HepG2 (cell line): ENCODE data around the gene ANKS4B. TPM values are rescaled to one million over a fixed set of nuclear protein-coding genes. Genes with fewer than 3 reads are reported as not detected.
A peak's percentile ranks its signal among the peaks of the same experiment; 100 is the strongest.

Experiments used
- CHD4 ChIP-seq: fragments of 200-600 bp; sonication (generic); IDR thresholded peaks from 2 replicates; pipeline ENCODE4 v1.7.0; 2017; ENCODE audit warnings: mild to moderate bottlenecking, low read length, borderline replicate concordance
- KMT2B ChIP-seq: IDR thresholded peaks from 2 replicates; pipeline ENCODE4 v1.6.1; 2016; ENCODE audit warnings: missing genetic modification reagents, missing compliant biosample characterization
- ONECUT2 ChIP-seq: sonication (generic); formaldehyde crosslinking; IDR thresholded peaks from 2 replicates; pipeline ENCODE4 v1.4.0; 2020; ENCODE audit warnings: missing genetic modification reagents
- PRMT3 ChIP-seq: sonication (generic); formaldehyde crosslinking; IDR thresholded peaks from 2 replicates; pipeline ENCODE4 v1.8.1; 2022; ENCODE audit warnings: low read depth, mild to moderate bottlenecking, moderate library complexity, missing genetic modification reagents, borderline replicate concordance
- SMAD1 ChIP-seq: sonication (generic); formaldehyde crosslinking; IDR thresholded peaks from 2 replicates; pipeline ENCODE4 v1.4.0; 2020; ENCODE audit warnings: missing genetic modification reagents, low read depth, mild to moderate bottlenecking, borderline replicate concordance
- SP2 ChIP-seq: sonication (generic); formaldehyde crosslinking; IDR thresholded peaks from 2 replicates; pipeline ENCODE4 v1.5.1; 2020; ENCODE audit warnings: mild to moderate bottlenecking, missing genetic modification reagents
- STAT5B ChIP-seq: sonication (generic); formaldehyde crosslinking; IDR thresholded peaks from 2 replicates; pipeline ENCODE4 v1.4.0; 2020; ENCODE audit warnings: missing genetic modification reagents
- SUZ12 ChIP-seq: fragments of 150-350 bp; IDR thresholded peaks from 2 replicates; pipeline ENCODE4 v1.6.1; 2014; ENCODE audit warnings: low read depth, low read length
- ZNF101 ChIP-seq: sonication (generic); formaldehyde crosslinking; IDR thresholded peaks from 2 replicates; pipeline ENCODE4 v1.4.0; 2020; ENCODE audit warnings: mild to moderate bottlenecking, low read depth, missing genetic modification reagents, borderline replicate concordance
- ZNF121 ChIP-seq: sonication (generic); formaldehyde crosslinking; IDR thresholded peaks from 2 replicates; pipeline ENCODE4 v1.5.0; 2020; ENCODE audit warnings: mild to moderate bottlenecking, missing genetic modification reagents
- ZNF230 ChIP-seq: sonication (generic); formaldehyde crosslinking; IDR thresholded peaks from 2 replicates; pipeline ENCODE4 v1.4.0; 2020; ENCODE audit warnings: mild to moderate bottlenecking, missing genetic modification reagents
- ZNF367 ChIP-seq: sonication (generic); formaldehyde crosslinking; IDR thresholded peaks from 2 replicates; pipeline ENCODE4 v1.4.0; 2020; ENCODE audit warnings: missing genetic modification reagents, borderline replicate concordance
- ZNF660 ChIP-seq: sonication (generic); formaldehyde crosslinking; IDR thresholded peaks from 2 replicates; pipeline ENCODE4 v1.5.1; 2020; ENCODE audit warnings: mild to moderate bottlenecking, low read depth, missing genetic modification reagents, borderline replicate concordance
- ZNF761 ChIP-seq: sonication (generic); formaldehyde crosslinking; conservative IDR thresholded peaks from 2 replicates; pipeline ENCODE4 v1.4.0; 2020; ENCODE audit warnings: mild to moderate bottlenecking, missing genetic modification reagents
- polyA plus RNA-seq, 8 experiments: library from polyadenylated mRNA; depleted of rRNA in 3 of 8; stranded (reverse) in 7 of 8; unstranded in 1 of 8; fragments of >200 nt; fragmentation: Illumina TruSeq in 4 of 8; extraction: Trizol in 4 of 8; gene quantifications; 2 replicates each; pipeline versions ENCODE4 v1.2.1 to v1.2.3, GENCODE V29; 2011 to 2016; ENCODE audit warnings: low read depth in 4 of 8, missing spikeins in 1 of 8, mixed read lengths in 1 of 8; ENCODE audit not compliant: insufficient read depth in 1 of 8
- total RNA-seq, 5 experiments: library from RNA; depleted of rRNA; stranded (reverse); fragments of >200 nt; fragmentation: Illumina TruSeq; extraction: Trizol; gene quantifications; 2 replicates each; pipeline ENCODE4 v1.2.3, GENCODE V29; 2016; ENCODE audit warnings: low read depth in 1 of 5
- TF ChIP-seq, protein P1 (sequence below): sonication (generic); formaldehyde crosslinking; IDR thresholded peaks from 2 replicates; pipeline ENCODE4 v1.4.0; 2020; ENCODE audit warnings: missing genetic modification reagents
- TF ChIP-seq, protein P2 (sequence below): sonication (generic); formaldehyde crosslinking; IDR thresholded peaks from 2 replicates; pipeline ENCODE4 v1.5.1; 2020; ENCODE audit warnings: missing genetic modification reagents, mild to moderate bottlenecking, borderline replicate concordance
- TF ChIP-seq, protein P3 (sequence below): sonication (generic); formaldehyde crosslinking; IDR thresholded peaks from 2 replicates; pipeline ENCODE4 v1.5.0; 2020; ENCODE audit warnings: missing genetic modification reagents, mild to moderate bottlenecking, borderline replicate concordance
- TF ChIP-seq, protein P4 (sequence below): sonication (generic); formaldehyde crosslinking; IDR thresholded peaks from 2 replicates; pipeline ENCODE4 v1.5.0; 2020; ENCODE audit warnings: mild to moderate bottlenecking, missing genetic modification reagents

The ANKS4B gene
- total and polyA plus RNA-seq, 2 of the 13 experiments (the other 11 are each of a cell fraction or from before 2014, with no cell fraction given): 6.5 to 30.0 TPM

DNA sequence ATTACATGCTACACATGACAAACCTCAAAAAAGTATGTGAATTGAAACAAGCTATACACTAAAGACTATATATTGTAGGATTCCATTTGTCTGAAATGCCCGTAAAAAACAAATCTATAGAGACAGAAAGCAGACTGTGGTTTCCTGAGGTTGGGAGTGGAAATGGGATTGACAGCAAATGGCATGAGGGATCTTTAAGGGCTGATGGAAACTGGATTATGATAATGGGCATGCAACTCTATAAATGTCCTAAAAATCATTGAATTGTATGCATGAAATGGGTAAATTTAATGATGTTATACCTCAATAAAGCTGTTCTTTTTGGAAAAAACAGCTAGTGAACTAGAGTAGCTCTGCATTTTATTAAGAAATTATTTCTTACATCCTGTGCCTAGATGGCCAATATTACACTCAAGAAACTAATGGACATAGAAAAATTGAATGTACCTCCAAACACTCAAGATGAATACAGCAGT lies 416 bp upstream of the ANKS4B start (continued):
- TF ChIP-seq KMT2B (CRISPR knock-in tag) (no peak), ZNF121 (CRISPR knock-in tag) (no peak), ZNF367 (no peak), ZNF761 (CRISPR knock-in tag) (0 out of 2 replicates have a peak, but pooled peaks have one; percentile 12), ZNF101 (no peak), SUZ12 (no peak), ZNF230 (0 out of 2 replicates have a peak, but pooled peaks have one; percentile 5), ONECUT2 (CRISPR knock-in tag) (0 out of 2 replicates have a peak, but pooled peaks have one; percentile 18), ZNF660 (CRISPR knock-in tag) (no peak), SP2 (CRISPR knock-in tag) (no peak), SMAD1 (CRISPR knock-in tag) (no peak), STAT5B (no peak), PRMT3 (CRISPR knock-in tag) (no peak), CHD4 (peak; percentile 97; the same call in 1 of the 2 replicates)
- TF ChIP-seq, protein P1, sequence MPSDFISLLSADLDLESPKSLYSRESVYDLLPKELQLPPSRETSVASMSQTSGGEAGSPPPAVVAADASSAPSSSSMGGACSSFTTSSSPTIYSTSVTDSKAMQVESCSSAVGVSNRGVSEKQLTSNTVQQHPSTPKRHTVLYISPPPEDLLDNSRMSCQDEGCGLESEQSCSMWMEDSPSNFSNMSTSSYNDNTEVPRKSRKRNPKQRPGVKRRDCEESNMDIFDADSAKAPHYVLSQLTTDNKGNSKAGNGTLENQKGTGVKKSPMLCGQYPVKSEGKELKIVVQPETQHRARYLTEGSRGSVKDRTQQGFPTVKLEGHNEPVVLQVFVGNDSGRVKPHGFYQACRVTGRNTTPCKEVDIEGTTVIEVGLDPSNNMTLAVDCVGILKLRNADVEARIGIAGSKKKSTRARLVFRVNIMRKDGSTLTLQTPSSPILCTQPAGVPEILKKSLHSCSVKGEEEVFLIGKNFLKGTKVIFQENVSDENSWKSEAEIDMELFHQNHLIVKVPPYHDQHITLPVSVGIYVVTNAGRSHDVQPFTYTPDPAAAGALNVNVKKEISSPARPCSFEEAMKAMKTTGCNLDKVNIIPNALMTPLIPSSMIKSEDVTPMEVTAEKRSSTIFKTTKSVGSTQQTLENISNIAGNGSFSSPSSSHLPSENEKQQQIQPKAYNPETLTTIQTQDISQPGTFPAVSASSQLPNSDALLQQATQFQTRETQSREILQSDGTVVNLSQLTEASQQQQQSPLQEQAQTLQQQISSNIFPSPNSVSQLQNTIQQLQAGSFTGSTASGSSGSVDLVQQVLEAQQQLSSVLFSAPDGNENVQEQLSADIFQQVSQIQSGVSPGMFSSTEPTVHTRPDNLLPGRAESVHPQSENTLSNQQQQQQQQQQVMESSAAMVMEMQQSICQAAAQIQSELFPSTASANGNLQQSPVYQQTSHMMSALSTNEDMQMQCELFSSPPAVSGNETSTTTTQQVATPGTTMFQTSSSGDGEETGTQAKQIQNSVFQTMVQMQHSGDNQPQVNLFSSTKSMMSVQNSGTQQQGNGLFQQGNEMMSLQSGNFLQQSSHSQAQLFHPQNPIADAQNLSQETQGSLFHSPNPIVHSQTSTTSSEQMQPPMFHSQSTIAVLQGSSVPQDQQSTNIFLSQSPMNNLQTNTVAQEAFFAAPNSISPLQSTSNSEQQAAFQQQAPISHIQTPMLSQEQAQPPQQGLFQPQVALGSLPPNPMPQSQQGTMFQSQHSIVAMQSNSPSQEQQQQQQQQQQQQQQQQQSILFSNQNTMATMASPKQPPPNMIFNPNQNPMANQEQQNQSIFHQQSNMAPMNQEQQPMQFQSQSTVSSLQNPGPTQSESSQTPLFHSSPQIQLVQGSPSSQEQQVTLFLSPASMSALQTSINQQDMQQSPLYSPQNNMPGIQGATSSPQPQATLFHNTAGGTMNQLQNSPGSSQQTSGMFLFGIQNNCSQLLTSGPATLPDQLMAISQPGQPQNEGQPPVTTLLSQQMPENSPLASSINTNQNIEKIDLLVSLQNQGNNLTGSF (CRISPR knock-in tag): no peak
- TF ChIP-seq, protein P2, sequence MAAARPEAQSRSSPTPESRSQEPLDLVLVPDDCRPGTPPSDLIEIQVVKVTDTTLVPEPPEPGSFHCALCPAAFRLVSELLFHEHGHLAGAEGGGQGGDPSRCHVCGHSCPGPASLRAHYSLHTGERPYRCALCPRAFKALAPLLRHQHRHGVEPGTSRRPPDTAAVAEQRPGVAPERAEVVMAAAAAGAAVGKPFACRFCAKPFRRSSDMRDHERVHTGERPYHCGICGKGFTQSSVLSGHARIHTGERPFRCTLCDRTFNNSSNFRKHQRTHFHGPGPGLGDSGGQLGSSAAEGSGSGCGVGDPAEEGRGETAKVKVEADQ (CRISPR knock-in tag): 0 out of 2 replicates have a peak, but pooled peaks have one; percentile 6
- TF ChIP-seq, protein P3, sequence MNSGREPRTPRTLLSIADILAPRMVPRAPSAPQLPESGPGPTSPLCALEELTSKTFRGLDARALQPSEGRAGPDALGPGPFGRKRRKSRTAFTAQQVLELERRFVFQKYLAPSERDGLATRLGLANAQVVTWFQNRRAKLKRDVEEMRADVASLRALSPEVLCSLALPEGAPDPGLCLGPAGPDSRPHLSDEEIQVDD (CRISPR knock-in tag): no peak
- TF ChIP-seq, protein P4, sequence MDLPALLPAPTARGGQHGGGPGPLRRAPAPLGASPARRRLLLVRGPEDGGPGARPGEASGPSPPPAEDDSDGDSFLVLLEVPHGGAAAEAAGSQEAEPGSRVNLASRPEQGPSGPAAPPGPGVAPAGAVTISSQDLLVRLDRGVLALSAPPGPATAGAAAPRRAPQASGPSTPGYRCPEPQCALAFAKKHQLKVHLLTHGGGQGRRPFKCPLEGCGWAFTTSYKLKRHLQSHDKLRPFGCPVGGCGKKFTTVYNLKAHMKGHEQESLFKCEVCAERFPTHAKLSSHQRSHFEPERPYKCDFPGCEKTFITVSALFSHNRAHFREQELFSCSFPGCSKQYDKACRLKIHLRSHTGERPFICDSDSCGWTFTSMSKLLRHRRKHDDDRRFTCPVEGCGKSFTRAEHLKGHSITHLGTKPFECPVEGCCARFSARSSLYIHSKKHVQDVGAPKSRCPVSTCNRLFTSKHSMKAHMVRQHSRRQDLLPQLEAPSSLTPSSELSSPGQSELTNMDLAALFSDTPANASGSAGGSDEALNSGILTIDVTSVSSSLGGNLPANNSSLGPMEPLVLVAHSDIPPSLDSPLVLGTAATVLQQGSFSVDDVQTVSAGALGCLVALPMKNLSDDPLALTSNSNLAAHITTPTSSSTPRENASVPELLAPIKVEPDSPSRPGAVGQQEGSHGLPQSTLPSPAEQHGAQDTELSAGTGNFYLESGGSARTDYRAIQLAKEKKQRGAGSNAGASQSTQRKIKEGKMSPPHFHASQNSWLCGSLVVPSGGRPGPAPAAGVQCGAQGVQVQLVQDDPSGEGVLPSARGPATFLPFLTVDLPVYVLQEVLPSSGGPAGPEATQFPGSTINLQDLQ: no peak
